Natural killer cell (primary cell): ENCODE results near the gene LARP1. TPM values are rescaled to one million over a fixed set of nuclear protein-coding genes. Genes with fewer than 3 reads are reported as not detected.

Experiments used
- ATAC-seq, 3 donors: fragments of 150-1000 bp in 2 of 3; fragments of 200-7000 bp in 1 of 3; cut with Tn5 transposase; 1 replicate in 1 of 3; 2 replicates in 2 of 3; pipeline ENCODE4 v1.10.0; 2021; ENCODE audit warnings: mild to moderate bottlenecking in 2 of 3, moderate library complexity in 2 of 3
- DNase-seq, 2 donors: peaks; one replicate each; pipeline versions ENCODE4 v3.0.0 to v3.0.0-alpha.2; 2013 to 2021; ENCODE audit warnings: mixed read lengths in 1 of 2
- H3K27ac ChIP-seq: one replicate; pipeline ENCODE4 v1.5.1; 2013; ENCODE audit warnings: mild to moderate bottlenecking, low read length
- H3K27me3 ChIP-seq: one replicate; pipeline ENCODE4 v1.6.1; 2013; ENCODE audit warnings: low read length; ENCODE audit not compliant: control insufficient read depth, insufficient read depth
- H3K36me3 ChIP-seq: one replicate; pipeline ENCODE4 v1.6.1; 2013; ENCODE audit warnings: low read length; ENCODE audit not compliant: control insufficient read depth, insufficient read depth
- H3K4me1 ChIP-seq: one replicate; pipeline ENCODE4 v1.6.1; 2013; ENCODE audit warnings: low read length; ENCODE audit not compliant: control insufficient read depth, insufficient read depth
- H3K4me3 ChIP-seq: one replicate; pipeline ENCODE4 v1.5.1; 2013; ENCODE audit warnings: low read length
- H3K9me3 ChIP-seq: one replicate; pipeline ENCODE4 v1.6.1; 2013; ENCODE audit warnings: low read length; ENCODE audit not compliant: control insufficient read depth, insufficient read depth
- H3K27ac Mint-ChIP-seq, 2 donors: one replicate each; pipeline ENCODE4 v1.8.0; 2022; ENCODE audit warnings: mild to moderate bottlenecking in 2 of 2, mixed read lengths in 2 of 2, moderate library complexity in 1 of 2
- H3K27me3 Mint-ChIP-seq, 2 donors: one replicate each; pipeline ENCODE4 v1.8.0; 2022; ENCODE audit warnings: low read depth in 2 of 2, mixed read lengths in 2 of 2
- H3K36me3 Mint-ChIP-seq: one replicate; pipeline ENCODE4 v1.8.0; 2022; ENCODE audit warnings: mixed read lengths
- H3K4me1 Mint-ChIP-seq, 2 donors: one replicate each; pipeline ENCODE4 v1.8.0; 2022; ENCODE audit warnings: mixed read lengths in 2 of 2
- H3K4me3 Mint-ChIP-seq: one replicate; pipeline ENCODE4 v1.8.0; 2022; ENCODE audit warnings: mild to moderate bottlenecking, moderate library complexity, mixed read lengths
- H3K9me3 Mint-ChIP-seq, 2 donors: one replicate each; pipeline ENCODE4 v1.8.0; 2022; ENCODE audit warnings: mixed read lengths in 2 of 2
- WGBS: methylation state at CpG from one replicate; pipeline ENCODE4 v1.1.7; 2013; ENCODE audit warnings: missing lambda C conversion rate; ENCODE audit not compliant: insufficient coverage; 5-methylcytosine and 5-hydroxymethylcytosine counted together
- intact Hi-C: fragments of 100-400 bp; cut with micrococcal nuclease; formaldehyde crosslinking; loops from one replicate; pipeline ENCODE4 v1.14.2; 2022
- total RNA-seq, 4 donors: library from RNA; stranded (reverse); fragments of 120-200 nt in 1 of 4; gene quantifications; one replicate each; pipeline versions ENCODE4 v1.2.3 to v1.2.4, GENCODE V29; 2013 to 2022
- TF ChIP-seq, protein P1 (sequence below): fragments of 200-600 bp; IDR thresholded peaks from one replicate; pipeline ENCODE4 v1.8.0; 2022; ENCODE audit warnings: antibody characterized with exemption

The LARP1 gene
- total RNA-seq, 3 donors from 2014 or later (not counting 1 experiment from before 2014, with no cell fraction given), result 103 to 117 (median 112) TPM

- H3K27ac ChIP-seq, result no peak overlapping the region
- H3K9me3 ChIP-seq, result no peaks in the 10 kb centered on the region
- intact Hi-C loops, result no loop called here
- no peak overlapping the region for H3K27ac Mint-ChIP-seq
- TF ChIP-seq, protein P1, sequence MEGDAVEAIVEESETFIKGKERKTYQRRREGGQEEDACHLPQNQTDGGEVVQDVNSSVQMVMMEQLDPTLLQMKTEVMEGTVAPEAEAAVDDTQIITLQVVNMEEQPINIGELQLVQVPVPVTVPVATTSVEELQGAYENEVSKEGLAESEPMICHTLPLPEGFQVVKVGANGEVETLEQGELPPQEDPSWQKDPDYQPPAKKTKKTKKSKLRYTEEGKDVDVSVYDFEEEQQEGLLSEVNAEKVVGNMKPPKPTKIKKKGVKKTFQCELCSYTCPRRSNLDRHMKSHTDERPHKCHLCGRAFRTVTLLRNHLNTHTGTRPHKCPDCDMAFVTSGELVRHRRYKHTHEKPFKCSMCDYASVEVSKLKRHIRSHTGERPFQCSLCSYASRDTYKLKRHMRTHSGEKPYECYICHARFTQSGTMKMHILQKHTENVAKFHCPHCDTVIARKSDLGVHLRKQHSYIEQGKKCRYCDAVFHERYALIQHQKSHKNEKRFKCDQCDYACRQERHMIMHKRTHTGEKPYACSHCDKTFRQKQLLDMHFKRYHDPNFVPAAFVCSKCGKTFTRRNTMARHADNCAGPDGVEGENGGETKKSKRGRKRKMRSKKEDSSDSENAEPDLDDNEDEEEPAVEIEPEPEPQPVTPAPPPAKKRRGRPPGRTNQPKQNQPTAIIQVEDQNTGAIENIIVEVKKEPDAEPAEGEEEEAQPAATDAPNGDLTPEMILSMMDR, result no peak
- DNase-seq (no peak), ATAC-seq (no peak)
- 95% methylated on average over 1 of the region's 4 CpGs for WGBS
- H3K4me1 ChIP-seq, result peaks cover 38% of the 10 kb centered on the region
- H3K27me3 Mint-ChIP-seq, result no peaks in the 10 kb centered on the region
- no peaks in the 10 kb centered on the region for H3K36me3 Mint-ChIP-seq
- peaks cover 36 to 53% of the 10 kb centered on the region in 2 donors for H3K4me1 Mint-ChIP-seq
- no peaks in the 10 kb centered on the region for H3K9me3 Mint-ChIP-seq
- no peaks in the 10 kb centered on the region for H3K27me3 ChIP-seq
- H3K36me3 ChIP-seq, result no peaks in the 10 kb centered on the region
- H3K4me3 ChIP-seq, result no peak overlapping the region
- no peak overlapping the region for H3K4me3 Mint-ChIP-seq
Observed at GRCh38 chr5:154779105-154779504, 23.9 kb downstream of the LARP1 start.

DNA sequence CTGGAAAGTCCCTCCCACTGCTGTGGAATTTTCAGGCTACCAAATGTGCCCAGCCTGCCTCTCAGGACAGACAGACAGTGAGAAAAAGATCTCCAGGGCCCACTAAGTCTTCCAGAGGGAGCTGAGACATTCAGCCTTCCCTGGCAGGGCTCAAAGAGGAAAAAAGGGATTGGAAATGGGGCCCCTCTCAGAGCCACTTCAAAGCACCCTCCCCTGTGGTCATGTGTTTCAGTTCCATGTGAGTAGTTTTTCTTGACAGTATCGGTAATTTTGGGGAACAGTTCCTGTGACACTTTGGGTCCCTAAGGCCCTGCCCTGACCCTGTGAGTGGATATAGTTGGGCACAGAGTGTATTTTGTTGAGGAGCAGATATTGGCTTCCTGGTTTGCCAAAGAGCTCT lies 25.0 kb downstream of the LARP1 start:
- WGBS, result 37% methylated on average over 1 of the region's 1 CpG
- DNase-seq, result no peak
- Histone ChIP-seq H3K36me3 (no peaks in the 10 kb centered on the region), H3K9me3 (no peaks in the 10 kb centered on the region), H3K4me1 (peaks cover 34% of the 10 kb centered on the region), H3K27ac (no peak overlapping the region), H3K4me3 (no peak overlapping the region), H3K27me3 (no peaks in the 10 kb centered on the region)
- intact Hi-C loops, result no loop called here
- Mint-ChIP-seq H3K9me3 (no peaks in the 10 kb centered on the region), H3K36me3 (no peaks in the 10 kb centered on the region), H3K4me3 (no peak overlapping the region), H3K27me3 (no peaks in the 10 kb centered on the region), H3K4me1 (peaks cover 39 to 53% of the 10 kb centered on the region in 2 donors), H3K27ac (peak overlapping the region in 1 of 2 donors; percentile 36)
- ATAC-seq, result no peak
- TF ChIP-seq, protein P1, result no peak

DNA sequence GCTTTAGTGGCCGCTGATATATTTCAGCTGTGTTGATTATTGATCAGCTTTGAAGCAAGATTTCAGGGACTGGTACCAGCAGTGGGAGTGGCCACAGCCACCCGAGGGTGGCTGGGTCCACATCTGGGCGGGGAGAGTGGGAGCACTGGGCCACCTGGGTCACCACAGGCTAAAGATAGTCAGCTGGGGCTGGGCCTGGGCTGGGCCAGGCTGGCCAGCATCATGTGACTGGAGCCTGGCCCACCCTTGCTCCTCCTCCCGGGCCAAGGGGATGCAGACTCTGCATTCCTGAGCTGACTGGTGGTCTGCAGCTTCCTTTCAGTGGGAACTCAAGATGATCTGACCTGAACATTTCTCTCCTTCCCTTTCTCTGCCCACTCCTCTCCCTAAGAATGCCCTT lies 27.1 kb downstream of the LARP1 start:
- H3K27me3 Mint-ChIP-seq, result no peaks in the 10 kb centered on the region
- peak overlapping the region; percentile 41 to 78 for H3K27ac Mint-ChIP-seq
- TF ChIP-seq, protein P1, result no peak
- ATAC-seq (no peak), DNase-seq (no peak)
- H3K36me3 Mint-ChIP-seq, result no peaks in the 10 kb centered on the region
- H3K4me1 ChIP-seq, result peaks cover 38% of the 10 kb centered on the region
- H3K9me3 Mint-ChIP-seq, result no peaks in the 10 kb centered on the region
- no peak overlapping the region for H3K27ac ChIP-seq
- H3K4me1 Mint-ChIP-seq, result peaks cover 53 to 66% of the 10 kb centered on the region in 2 donors
- H3K4me3 Mint-ChIP-seq, result no peak overlapping the region
- H3K36me3 ChIP-seq, result no peaks in the 10 kb centered on the region
- H3K27me3 ChIP-seq, result no peaks in the 10 kb centered on the region
- intact Hi-C loops, result no loop called here
- no peak overlapping the region for H3K4me3 ChIP-seq
- WGBS, result 72% methylated on average over 4 of the region's 4 CpGs
- H3K9me3 ChIP-seq, result no peaks in the 10 kb centered on the region
